ENCODE data around the gene TMEM242. TPM values are rescaled to one million over a fixed set of nuclear protein-coding genes. Genes with fewer than 3 reads are reported as not detected.

TMEM242 gene
- total RNA-seq, 2 donors from 2014 or later: 10.8 to 11.7 TPM

DNA sequence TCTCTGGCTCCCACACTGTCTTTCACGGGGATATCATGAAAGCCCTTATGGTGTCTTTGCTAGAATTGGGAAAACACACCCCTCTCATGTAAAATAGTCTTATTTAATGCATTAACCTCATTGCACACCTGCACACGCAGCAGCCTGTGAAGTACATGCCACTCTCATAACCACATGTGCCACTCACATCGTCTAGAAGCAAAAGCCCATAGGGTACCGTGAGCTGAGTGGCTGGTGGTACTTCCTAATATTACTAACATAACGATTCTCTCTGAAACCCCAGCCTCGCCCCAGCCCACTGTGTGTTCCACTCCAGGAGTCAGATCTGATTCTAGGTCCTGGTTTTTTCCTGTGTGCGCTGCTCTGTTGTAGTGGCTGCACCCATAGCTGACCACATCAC lies 9.5 kb upstream of the TMEM242 start:
- Mint-ChIP-seq H3K9me3 (no peaks in the 10 kb centered on the region), H3K27me3 (ENCODE audit: insufficient read depth) (peaks cover 31% of the 10 kb centered on the region), H3K36me3 (ENCODE audit: low read depth) (no peaks in the 10 kb centered on the region), H3K27ac (no peak overlapping the region), H3K4me1 (no peaks in the 10 kb centered on the region), H3K4me3 (no peak overlapping the region)
- TF ChIP-seq, protein P1, sequence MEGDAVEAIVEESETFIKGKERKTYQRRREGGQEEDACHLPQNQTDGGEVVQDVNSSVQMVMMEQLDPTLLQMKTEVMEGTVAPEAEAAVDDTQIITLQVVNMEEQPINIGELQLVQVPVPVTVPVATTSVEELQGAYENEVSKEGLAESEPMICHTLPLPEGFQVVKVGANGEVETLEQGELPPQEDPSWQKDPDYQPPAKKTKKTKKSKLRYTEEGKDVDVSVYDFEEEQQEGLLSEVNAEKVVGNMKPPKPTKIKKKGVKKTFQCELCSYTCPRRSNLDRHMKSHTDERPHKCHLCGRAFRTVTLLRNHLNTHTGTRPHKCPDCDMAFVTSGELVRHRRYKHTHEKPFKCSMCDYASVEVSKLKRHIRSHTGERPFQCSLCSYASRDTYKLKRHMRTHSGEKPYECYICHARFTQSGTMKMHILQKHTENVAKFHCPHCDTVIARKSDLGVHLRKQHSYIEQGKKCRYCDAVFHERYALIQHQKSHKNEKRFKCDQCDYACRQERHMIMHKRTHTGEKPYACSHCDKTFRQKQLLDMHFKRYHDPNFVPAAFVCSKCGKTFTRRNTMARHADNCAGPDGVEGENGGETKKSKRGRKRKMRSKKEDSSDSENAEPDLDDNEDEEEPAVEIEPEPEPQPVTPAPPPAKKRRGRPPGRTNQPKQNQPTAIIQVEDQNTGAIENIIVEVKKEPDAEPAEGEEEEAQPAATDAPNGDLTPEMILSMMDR (conservative IDR thresholded peaks at IDR 0.05): no peak
- H3K27ac ChIP-seq (ENCODE audit: low read depth, low read length): no peak overlapping the region
- 91 to 93% methylated on average over 4 to 6 of the region's 7 CpGs for WGBS, 2 experiments (ENCODE audit: insufficient coverage in 1 of 2, insufficient read length in 1 of 2)
- no peak for DNase-seq
- H3K9me3 ChIP-seq (ENCODE audit: control insufficient read depth, low read length): no peaks in the 10 kb centered on the region
- H3K9ac ChIP-seq (ENCODE audit: extremely low read depth, low read length, poor library complexity, severe bottlenecking): no peak overlapping the region
- H3K27me3 ChIP-seq (ENCODE audit: control insufficient read depth, insufficient read depth, low read length, poor library complexity, severe bottlenecking): peaks cover 15% of the 10 kb centered on the region
- H3K4me3 ChIP-seq (ENCODE audit: low read length): no peak overlapping the region
- no peaks in the 10 kb centered on the region for H3K4me1 ChIP-seq (ENCODE audit: control insufficient read depth, insufficient read depth, low read length)
- no peaks in the 10 kb centered on the region for H3K36me3 ChIP-seq (ENCODE audit: control insufficient read depth, insufficient read depth, low read length)

GRCh38 chr6:157330831-157331230 lies 7.5 kb upstream of the TMEM242 start:
- no peak for DNase-seq
- peaks cover 45% of the 10 kb centered on the region for H3K27me3 Mint-ChIP-seq (ENCODE audit: insufficient read depth)
- no peaks in the 10 kb centered on the region for H3K36me3 Mint-ChIP-seq (ENCODE audit: low read depth)
- no peak overlapping the region for H3K27ac ChIP-seq (ENCODE audit: low read depth, low read length)
- H3K4me1 Mint-ChIP-seq: no peaks in the 10 kb centered on the region
- H3K4me3 ChIP-seq (ENCODE audit: low read length): no peak overlapping the region
- H3K9me3 ChIP-seq (ENCODE audit: control insufficient read depth, low read length): no peaks in the 10 kb centered on the region
- no peaks in the 10 kb centered on the region for H3K9me3 Mint-ChIP-seq
- 94% methylated on average over 2 of the region's 2 CpGs; no CpG with 5 or more reads in 1 of the 2 experiments for WGBS, 2 experiments (ENCODE audit: insufficient coverage in 1 of 2, insufficient read length in 1 of 2)
- no peak overlapping the region for H3K4me3 Mint-ChIP-seq
- peaks cover 21% of the 10 kb centered on the region for H3K27me3 ChIP-seq (ENCODE audit: control insufficient read depth, insufficient read depth, low read length, poor library complexity, severe bottlenecking)
- TF ChIP-seq, protein P1 (conservative IDR thresholded peaks at IDR 0.05): no peak
- H3K36me3 ChIP-seq (ENCODE audit: control insufficient read depth, insufficient read depth, low read length): no peaks in the 10 kb centered on the region
- no peak overlapping the region for H3K9ac ChIP-seq (ENCODE audit: extremely low read depth, low read length, poor library complexity, severe bottlenecking)
- no peaks in the 10 kb centered on the region for H3K4me1 ChIP-seq (ENCODE audit: control insufficient read depth, insufficient read depth, low read length)
- no peak overlapping the region for H3K27ac Mint-ChIP-seq

DNA sequence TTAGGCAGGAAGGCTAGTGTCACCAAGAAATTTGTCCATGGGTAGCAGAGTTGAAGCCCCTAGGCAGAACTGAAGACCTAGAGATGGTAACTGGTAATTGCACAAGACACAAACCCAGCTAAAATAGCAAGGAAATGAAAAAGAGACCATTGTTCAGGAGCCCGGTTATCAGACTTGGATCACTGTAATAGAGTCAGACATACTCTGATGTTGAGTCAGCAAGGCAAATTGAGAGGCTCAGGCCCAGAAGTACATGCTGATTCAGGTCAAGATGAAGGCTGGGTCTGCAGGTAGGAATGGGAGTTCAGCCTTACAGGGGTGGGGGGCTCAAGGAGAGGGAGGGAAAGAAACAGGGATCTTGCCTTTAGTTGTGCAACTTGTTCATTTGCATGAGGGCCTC lies 6.5 kb upstream of the TMEM242 start:
- H3K9me3 Mint-ChIP-seq: no peaks in the 10 kb centered on the region
- no peak overlapping the region for H3K9ac ChIP-seq (ENCODE audit: extremely low read depth, low read length, poor library complexity, severe bottlenecking)
- DNase-seq: no peak
- TF ChIP-seq, protein P1 (conservative IDR thresholded peaks at IDR 0.05): no peak
- WGBS, 2 experiments (ENCODE audit: insufficient coverage in 1 of 2, insufficient read length in 1 of 2): 90 to 100% methylated on average over 1 of the region's 1 CpG
- no peaks in the 10 kb centered on the region for H3K36me3 Mint-ChIP-seq (ENCODE audit: low read depth)
- H3K27me3 Mint-ChIP-seq (ENCODE audit: insufficient read depth): peaks cover 50% of the 10 kb centered on the region
- no peak overlapping the region for H3K27ac Mint-ChIP-seq
- no peak overlapping the region for H3K4me3 ChIP-seq (ENCODE audit: low read length)
- no peaks in the 10 kb centered on the region for H3K9me3 ChIP-seq (ENCODE audit: control insufficient read depth, low read length)
- H3K4me3 Mint-ChIP-seq: no peak overlapping the region
- no peaks in the 10 kb centered on the region for H3K4me1 ChIP-seq (ENCODE audit: control insufficient read depth, insufficient read depth, low read length)
- no peak overlapping the region for H3K27ac ChIP-seq (ENCODE audit: low read depth, low read length)
- H3K27me3 ChIP-seq (ENCODE audit: control insufficient read depth, insufficient read depth, low read length, poor library complexity, severe bottlenecking): peaks cover 21% of the 10 kb centered on the region
- no peaks in the 10 kb centered on the region for H3K36me3 ChIP-seq (ENCODE audit: control insufficient read depth, insufficient read depth, low read length)
- no peaks in the 10 kb centered on the region for H3K4me1 Mint-ChIP-seq
